Astrocyte of the cerebellum (primary cell): ENCODE results near the gene AHI1.
"Not testable (repeated sequence)": the region's sequence is repeated elsewhere in the genome, so short reads cannot be mapped to it uniquely, and the experiment has no call there.

Experiments used
- DNase-seq: peaks from one replicate; pipeline ENCODE4 v3.0.0-alpha.2; 2011; ENCODE audit warnings: low read depth
- H3K4me3 ChIP-seq: 2 replicates; pipeline ENCODE4 v1.5.1; 2011; ENCODE audit warnings: mild to moderate bottlenecking, low read depth, low read length, moderate library complexity
- CTCF ChIP-seq: IDR thresholded peaks from 2 replicates; pipeline ENCODE4 v1.5.1; 2012; ENCODE audit warnings: low read length, low read depth, moderate library complexity, mild to moderate bottlenecking; ENCODE audit errors: missing control alignments
- in situ Hi-C: cut with HindIII; loops from 2 replicates; pipeline ENCODE4 v1.10.0; 2017; ENCODE audit warnings: low sequenced_read_pairs

AHI1 gene

DNA sequence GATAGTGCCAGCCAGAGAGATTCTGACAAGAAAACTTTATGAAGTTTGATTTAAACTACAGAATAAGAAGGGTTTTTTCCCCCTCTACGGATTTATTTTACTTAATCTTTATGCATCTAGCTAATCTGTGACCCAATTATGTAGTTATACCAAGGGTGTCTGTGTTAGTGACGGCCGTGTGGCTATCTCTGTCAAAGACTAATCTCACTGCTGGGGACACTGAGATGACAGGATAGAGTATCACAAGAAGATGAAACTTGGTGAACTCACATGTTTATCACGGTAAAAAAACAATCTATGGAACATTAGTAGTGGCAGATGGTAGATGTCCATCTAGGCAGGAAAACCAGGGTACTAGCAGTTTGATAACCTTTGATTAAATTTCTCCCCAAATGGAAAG is 149.7 kb downstream of the AHI1 start:
- H3K4me3 ChIP-seq = no peak overlapping the region
- no peak for DNase-seq
- in situ Hi-C loops = no loop called here
- no peak for TF ChIP-seq CTCF

DNA sequence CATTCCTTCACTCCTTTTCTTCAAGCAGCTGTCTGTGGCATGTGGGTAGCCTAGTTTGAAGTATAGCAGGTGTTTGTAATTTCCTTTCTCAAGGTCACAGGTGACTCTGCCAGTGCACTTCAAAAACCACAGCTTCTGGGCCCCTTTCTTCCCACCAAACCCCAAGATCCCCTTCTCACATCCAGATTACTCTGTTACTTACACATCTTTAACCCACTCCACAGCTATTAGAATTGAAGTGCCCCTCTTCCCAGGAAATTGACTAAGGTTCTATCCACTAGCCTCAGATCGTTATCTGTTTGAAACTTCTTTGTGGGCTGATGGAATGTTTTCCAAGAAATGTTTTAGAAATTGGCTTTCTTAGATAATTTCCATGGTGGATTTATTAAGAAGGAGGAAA is 150.8 kb downstream of the AHI1 start:
- no peak for TF ChIP-seq CTCF
- H3K4me3 ChIP-seq = no peak overlapping the region
- DNase-seq = no peak
- in situ Hi-C loops = no loop called here

GRCh38 chr6:135344526-135344925 is 153.0 kb downstream of the AHI1 start:
- in situ Hi-C loops = no loop called here
- H3K4me3 ChIP-seq = no peak overlapping the region
- no peak for DNase-seq
- no peak for TF ChIP-seq CTCF

DNA sequence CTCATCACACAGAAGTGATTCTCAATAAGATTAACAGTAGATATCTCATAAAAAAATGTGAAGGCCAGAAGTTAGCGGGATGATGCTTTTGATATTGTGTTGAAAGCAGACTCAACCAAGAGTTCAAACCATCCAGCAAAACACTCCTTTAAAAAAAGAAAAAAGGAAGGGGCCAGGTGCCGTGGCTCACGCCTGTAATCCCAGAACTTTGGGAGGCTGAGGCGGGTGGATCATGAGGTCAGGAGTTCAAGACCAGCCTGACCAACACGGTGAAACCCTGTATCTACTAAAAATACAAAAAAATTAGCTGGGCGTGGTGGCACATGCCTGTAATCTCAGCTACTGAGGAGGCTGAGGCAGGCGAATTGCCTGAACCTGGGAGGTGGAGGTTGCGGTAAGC is 157.6 kb downstream of the AHI1 start:
- DNase-seq, in situ Hi-C loops, H3K4me3 ChIP-seq: not testable (repeated sequence)

DNA sequence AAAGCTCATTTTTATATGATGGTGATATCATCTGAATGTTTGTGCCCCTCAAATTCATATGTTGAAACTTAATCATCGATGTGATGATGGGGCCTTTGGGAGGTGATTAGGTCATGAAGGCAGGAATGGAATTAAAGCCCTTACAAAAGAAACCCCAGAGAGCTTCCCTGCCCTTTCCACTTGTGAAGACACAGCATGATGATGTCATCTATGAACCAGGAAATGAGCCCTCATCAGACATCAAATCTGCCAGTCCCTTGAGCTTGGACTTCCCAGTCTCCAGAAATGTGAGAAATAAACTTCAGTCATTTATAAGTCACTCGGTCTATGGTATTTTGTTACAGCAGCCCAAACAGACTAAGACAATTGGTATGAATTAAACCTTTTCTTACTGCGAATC is 163.4 kb downstream of the AHI1 start:
- TF ChIP-seq CTCF = no peak
- H3K4me3 ChIP-seq = no peak overlapping the region
- in situ Hi-C loops = no loop called here
- DNase-seq = no peak

- in situ Hi-C loops = no loop called here
- H3K4me3 ChIP-seq = no peak overlapping the region
- peak; percentile 33 for DNase-seq
- TF ChIP-seq CTCF = no peak
Measured at GRCh38 chr6:135331002-135331401, 166.5 kb downstream of the AHI1 start.

DNA sequence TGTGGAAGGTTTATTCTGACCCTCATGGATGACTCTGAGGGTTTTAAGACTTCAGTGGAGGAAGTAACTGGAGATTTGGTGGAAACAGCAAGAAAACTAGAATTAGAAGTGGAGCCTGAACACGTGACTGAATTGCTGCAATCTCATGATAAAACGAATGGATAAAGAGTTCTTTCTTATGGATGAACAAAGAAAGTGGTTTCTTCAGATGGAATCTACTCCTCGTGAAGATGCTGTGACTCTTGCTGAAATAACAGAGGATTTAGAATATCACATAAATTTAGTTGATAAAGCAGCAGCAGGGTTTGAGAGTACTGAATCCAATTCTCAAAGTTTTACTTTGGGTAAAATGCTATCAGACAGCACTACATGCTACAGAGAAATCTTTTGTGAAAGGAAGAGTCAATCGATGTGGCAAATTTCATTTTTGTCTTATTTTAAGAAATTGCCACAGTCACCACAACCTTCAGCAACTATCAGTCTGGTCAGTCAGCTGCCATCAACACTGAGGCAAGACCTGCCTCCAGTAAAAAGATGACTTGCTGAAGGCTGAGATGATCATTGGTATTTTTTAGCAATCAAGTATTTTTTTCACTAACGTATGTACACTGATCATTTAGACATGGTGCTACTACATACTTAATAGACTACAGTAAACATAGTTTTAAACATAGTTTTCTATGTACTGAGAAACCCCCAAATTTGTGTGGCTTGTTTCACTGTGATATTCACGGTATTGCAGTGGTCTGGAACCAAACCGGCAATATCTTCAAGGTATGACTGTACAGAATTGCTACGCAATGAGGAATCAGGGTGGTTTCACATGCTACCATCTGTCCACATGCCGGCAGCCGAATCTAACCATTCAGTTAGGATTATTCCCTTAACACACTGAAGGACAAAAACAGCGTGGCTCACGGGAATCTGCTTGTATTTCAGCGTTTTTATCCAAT is 167.4 kb downstream of the AHI1 start:
- in situ Hi-C loops = no loop called here
- no peak overlapping the region for H3K4me3 ChIP-seq

More for the DNA sequence above, 167.4 kb downstream of the AHI1 start:
- no peak for DNase-seq
- no peak for TF ChIP-seq CTCF
